Body of pancreas (tissue), 4 donors: ENCODE data around the gene NPTXR.

Experiments
- POLR2A ChIP-seq, 3 donors: fragments of 450-650 bp; IDR thresholded peaks; one replicate each; pipeline ENCODE4 v1.6.1; 2016; ENCODE audit warnings: antibody characterized with exemption in 3 of 3, mild to moderate bottlenecking in 2 of 3
- TF ChIP-seq, protein P1 (sequence below), 7 experiments: fragments of 450-650 bp in 4 of 7; fragments of 200-600 bp in 3 of 7; sonication (generic) in 3 of 7; IDR thresholded peaks; one replicate each; pipeline ENCODE4 v1.5.1; 2016 to 2019; ENCODE audit warnings: antibody characterized with exemption in 7 of 7

DNA sequence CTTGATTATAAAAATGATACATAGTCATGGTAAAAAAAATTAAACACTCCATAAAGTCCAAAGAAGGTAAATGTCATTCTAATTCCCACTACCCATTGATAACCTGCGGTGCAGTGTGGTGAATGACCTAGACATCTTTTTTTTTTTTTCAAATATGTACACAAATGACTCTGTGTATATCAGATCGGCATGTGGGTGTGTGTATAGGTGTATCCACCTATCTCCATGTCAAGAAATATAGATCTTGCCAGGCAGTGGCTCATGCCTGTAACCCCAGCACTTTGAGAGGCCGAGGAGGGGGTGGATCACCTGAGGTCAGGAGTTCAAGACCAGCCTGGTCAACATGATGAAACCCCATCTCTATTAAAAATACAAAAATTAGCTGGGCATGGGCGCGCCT lies 46.5 kb upstream of the NPTXR start:
- TF ChIP-seq, protein P1, sequence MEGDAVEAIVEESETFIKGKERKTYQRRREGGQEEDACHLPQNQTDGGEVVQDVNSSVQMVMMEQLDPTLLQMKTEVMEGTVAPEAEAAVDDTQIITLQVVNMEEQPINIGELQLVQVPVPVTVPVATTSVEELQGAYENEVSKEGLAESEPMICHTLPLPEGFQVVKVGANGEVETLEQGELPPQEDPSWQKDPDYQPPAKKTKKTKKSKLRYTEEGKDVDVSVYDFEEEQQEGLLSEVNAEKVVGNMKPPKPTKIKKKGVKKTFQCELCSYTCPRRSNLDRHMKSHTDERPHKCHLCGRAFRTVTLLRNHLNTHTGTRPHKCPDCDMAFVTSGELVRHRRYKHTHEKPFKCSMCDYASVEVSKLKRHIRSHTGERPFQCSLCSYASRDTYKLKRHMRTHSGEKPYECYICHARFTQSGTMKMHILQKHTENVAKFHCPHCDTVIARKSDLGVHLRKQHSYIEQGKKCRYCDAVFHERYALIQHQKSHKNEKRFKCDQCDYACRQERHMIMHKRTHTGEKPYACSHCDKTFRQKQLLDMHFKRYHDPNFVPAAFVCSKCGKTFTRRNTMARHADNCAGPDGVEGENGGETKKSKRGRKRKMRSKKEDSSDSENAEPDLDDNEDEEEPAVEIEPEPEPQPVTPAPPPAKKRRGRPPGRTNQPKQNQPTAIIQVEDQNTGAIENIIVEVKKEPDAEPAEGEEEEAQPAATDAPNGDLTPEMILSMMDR (IDR thresholded peaks at IDR 0.05) = no peak
- no peak for TF ChIP-seq POLR2A (IDR thresholded peaks at IDR 0.05)
